HG02571 (cell line): ENCODE measurements around the gene RPL13.

Experiments used
- ATAC-seq: cut with Tn5 transposase; IDR thresholded peaks from one replicate; pipeline ENCODE4 v1.9.1; 2021; ENCODE audit warnings: mild to moderate bottlenecking, moderate library complexity; ENCODE audit not compliant: unreplicated experiment

The RPL13 gene

DNA sequence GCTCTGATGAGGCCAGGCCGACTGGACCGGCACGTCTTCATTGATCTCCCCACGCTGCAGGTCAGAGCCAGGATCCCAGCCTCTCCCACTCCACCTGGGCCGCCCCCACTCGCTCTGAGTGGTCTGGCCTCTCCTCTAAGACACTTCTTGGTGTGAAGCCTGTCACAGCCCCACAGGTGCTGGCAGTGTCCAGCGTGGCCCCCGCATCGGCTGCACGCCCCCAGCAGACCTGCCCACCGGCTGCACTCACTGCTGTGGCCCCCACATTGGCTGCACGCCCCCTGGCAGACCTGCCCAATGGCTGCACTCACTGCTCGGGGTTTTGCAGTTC, 15.8 kb upstream of the RPL13 start:
- ATAC-seq: no peak

- no peak for ATAC-seq
Observed at GRCh38 chr16:89545044-89545830, 15.2 kb upstream of the RPL13 start.

GRCh38 chr16:89545831-89546574, 14.5 kb upstream of the RPL13 start:
- no peak for ATAC-seq

DNA sequence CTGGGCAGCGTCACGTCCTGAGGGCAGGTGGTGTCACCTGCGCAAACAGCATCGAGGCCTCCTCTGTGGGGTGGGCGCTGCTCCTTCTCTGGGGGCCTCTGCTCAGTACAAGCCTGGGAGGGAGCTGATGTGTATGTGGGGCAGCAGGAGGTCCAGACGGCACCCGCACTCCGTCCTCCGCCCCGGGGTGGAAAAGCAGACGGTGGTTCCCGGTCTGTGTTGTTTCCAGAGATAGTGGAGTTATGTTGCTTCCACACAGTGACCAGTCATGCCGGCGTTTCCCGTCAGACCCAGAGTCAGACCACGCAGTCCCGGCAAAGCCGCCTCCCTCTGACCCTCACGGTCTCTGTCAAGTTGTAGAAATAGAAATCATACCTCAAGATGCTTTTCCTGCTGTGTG, 13.7 kb upstream of the RPL13 start:
- ATAC-seq: no peak

GRCh38 chr16:89547291-89547690, 13.2 kb upstream of the RPL13 start:
- ATAC-seq: no peak

GRCh38 chr16:89547860-89548259, 12.6 kb upstream of the RPL13 start:
- ATAC-seq: no peak

DNA sequence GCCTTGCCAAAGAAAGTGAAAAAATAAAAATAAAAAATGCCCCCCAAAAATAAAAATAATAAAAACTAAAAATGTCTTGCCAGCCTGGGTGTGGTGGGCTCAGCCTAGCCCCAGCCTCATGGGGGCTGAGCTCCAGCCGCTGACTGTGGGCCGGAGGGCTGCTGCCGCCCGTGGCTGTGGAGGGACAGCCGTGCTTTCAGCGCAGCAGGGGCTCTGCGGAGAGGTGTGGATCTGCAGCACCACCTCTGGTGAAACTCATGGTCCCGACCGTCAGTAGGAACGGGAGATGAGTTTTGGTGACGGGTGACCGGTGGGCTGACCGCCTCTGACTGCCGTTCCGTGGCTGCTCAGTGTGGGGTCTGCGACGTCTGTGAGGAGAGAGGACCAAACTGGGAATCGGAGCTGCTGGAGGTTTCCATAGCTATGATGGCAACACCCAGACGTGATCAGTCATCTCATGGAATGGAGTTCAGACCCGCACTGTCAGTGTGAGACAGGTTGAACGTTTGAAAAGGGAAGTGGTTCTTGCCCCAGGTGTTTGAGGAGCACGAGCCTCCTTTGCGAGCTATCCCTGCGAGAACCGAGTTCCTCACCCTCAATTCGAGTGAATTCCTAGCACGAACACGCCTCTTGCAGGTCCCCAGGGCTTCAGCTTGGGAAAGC, 12.0 kb upstream of the RPL13 start:
- no peak for ATAC-seq

DNA sequence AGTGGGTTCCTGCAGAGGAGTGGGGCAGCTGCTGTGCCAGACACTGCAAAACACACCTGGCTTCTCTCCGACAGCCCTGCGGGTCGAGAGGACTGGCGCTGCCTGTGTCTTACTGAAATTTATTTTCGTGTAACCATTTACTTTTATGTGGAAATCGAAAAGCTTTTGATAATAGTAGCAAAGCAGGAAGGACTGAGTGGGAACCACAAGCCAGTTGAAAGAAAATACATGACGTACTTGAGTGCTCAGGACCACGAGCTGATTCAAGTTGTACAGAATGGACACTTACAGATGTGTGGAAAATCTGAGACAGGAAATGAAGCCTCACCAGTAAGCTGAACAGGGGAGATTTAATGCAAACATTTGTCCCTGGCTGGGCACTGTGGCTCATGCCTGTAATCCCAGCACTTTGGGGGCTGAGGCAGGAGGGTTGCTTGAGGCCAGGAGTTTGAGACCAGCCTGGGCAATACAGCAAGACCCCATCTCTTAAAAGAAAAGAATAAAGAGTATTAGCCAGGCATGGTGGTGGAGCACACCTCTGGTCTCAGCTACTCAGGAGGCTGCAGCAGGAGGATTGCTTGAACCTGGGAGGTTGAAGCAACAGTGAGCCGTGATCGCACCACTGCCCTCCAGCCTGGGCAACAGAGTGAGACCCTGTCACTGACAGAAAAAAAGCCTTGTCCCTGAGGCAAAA, 11.3 kb upstream of the RPL13 start:
- ATAC-seq: no peak

DNA sequence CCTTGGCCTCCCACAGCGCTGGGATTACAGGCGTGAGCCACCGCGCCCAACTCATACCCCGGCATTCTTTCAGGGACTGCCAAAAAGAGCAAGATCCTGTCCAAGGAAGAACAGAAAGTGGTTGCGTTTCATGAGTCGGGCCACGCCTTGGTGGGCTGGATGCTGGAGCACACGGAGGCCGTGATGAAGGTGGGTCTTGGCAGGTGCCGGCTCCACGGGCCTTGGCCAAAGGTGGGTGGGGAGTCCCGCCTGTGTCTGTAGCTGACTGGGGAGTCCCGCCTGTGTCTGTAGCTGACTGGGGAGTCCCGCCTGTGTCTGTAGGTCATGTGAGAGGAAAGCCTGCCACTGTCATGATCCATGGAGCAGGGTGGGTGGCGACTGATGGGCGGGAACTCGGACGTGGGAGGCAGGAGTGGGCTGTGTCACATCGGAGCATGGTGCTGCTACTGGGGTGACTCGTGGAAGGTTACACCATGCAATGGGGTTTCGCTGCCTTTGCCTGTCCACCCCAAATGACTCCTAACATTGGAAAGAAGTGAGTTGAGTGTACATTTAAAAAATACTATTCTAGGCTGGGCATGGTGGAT, 10.0 kb upstream of the RPL13 start:
- no peak for ATAC-seq

DNA sequence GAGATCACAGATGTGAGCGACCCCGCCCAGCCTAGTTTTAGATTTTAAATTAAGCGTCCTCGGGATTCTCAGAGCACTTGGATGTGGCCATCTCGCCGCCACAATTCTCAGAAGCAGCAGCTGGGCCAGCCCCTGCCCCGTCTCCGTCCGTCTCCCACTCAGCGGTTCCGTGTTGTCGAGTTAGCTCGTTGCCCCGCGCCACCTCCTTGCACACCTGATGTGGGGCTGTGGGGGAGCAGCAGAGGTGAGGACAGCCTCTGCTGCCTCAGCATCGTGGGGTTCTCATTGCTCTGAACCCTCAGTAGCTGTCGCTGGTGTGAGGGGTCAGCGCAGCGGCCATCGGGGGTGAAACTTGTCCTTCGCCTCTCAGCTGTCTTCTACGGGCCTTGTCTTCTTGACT, 8.2 kb upstream of the RPL13 start:
- no peak for ATAC-seq

DNA sequence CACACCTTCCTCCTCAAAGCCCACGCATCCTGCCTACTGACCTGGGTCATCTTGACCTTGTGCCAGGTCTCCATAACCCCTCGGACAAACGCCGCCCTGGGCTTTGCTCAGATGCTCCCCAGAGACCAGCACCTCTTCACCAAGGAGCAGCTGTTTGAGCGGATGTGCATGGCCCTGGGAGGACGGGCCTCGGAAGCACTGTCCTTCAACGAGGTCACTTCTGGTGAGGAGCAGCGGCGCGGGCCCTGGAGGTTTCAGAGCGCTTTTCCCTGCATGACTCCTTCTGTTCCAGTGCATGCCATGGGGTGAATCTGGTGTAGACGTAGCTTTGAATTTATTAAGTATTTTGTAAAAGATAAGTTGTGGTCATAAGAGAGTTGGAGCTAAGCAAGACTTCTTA, 7.6 kb upstream of the RPL13 start:
- no peak for ATAC-seq

DNA sequence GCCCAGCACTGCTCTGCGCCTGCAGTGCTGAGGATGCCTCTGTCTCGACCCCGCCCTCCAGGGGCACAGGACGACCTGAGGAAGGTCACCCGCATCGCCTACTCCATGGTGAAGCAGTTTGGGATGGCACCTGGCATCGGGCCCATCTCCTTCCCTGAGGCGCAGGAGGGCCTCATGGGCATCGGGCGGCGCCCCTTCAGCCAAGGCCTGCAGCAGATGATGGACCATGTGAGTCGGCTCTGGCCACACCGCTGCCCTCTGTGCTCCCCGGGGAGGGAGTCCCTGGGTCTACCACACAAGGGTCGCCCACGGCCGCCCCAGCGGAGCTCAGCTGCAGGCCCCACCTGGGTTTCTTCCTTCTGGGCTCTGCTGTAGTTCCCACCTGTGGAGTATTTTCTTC, 6.7 kb upstream of the RPL13 start:
- no peak for ATAC-seq

- no peak for ATAC-seq
Observed at GRCh38 chr16:89554343-89554742, 6.1 kb upstream of the RPL13 start.

GRCh38 chr16:89555265-89555664, 5.2 kb upstream of the RPL13 start:
- ATAC-seq: no peak

GRCh38 chr16:89555780-89556179, 4.7 kb upstream of the RPL13 start:
- no peak for ATAC-seq

GRCh38 chr16:89556750-89557689, 3.5 kb upstream of the RPL13 start:
- ATAC-seq: no peak

GRCh38 chr16:89557690-89558490, 2.6 kb upstream of the RPL13 start:
- no peak for ATAC-seq

DNA sequence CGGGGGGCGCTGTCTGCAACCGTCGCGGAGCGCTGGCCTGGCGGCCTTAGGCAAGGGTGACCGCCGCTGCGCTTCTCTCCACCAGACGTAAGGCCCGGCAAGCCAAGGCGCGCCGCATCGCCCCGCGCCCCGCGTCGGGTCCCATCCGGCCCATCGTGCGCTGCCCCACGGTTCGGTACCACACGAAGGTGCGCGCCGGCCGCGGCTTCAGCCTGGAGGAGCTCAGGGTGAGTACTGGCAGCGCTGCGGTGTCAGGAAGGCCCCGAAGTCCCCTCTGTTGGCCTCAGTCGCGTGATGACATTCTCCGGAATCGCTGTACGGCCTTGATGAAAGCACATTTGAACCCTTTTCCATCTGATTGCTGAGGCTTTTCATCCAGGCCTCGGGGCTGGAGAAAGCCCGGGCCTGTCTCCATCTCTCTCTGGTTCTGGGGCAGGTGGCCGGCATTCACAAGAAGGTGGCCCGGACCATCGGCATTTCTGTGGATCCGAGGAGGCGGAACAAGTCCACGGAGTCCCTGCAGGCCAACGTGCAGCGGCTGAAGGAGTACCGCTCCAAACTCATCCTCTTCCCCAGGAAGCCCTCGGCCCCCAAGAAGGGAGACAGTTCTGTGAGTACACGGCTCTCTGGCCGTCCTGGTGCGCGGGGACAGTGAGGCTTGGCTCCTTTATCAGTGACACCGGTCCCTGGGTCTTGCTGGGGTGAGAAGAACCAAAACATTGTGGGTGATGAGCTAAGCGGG, 831 bp downstream of the RPL13 start:
- ATAC-seq: no peak
